ENCODE results near the gene BGN. TPM values are rescaled to one million over a fixed set of nuclear protein-coding genes. Genes with fewer than 3 reads are reported as not detected.

BGN gene
- polyA plus RNA-seq, 1 donor, result 101 TPM

GRCh38 chrX:153485396-153486080 is 9.2 kb upstream of the BGN start:
- DNase-seq, result no peak

GRCh38 chrX:153486171-153486570 is 8.6 kb upstream of the BGN start:
- DNase-seq, result no peak

DNA sequence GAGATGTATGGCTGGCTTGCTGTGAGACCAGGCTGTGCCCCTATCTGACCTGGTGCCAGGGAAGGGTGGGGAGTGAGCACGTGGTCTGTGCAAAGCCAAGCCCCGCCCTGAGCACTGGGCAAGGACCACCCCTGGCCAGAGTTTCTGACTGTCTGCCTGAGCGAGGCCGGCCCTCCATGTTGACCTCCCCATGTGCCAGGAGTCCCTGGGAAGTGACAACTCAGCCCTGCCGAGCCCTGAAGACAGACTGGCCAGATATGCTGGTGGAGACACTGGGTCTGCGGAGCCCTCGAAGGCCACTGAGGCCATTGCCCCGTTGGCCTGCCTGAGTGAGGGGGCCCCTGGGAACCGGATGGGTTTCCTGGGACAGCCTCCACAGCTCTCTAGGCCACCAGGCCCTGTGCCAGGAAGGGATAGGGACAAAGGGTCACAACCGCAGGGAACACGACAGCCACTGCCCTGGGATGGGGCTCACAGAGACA is 7.1 kb upstream of the BGN start:
- DNase-seq, result no peak

DNA sequence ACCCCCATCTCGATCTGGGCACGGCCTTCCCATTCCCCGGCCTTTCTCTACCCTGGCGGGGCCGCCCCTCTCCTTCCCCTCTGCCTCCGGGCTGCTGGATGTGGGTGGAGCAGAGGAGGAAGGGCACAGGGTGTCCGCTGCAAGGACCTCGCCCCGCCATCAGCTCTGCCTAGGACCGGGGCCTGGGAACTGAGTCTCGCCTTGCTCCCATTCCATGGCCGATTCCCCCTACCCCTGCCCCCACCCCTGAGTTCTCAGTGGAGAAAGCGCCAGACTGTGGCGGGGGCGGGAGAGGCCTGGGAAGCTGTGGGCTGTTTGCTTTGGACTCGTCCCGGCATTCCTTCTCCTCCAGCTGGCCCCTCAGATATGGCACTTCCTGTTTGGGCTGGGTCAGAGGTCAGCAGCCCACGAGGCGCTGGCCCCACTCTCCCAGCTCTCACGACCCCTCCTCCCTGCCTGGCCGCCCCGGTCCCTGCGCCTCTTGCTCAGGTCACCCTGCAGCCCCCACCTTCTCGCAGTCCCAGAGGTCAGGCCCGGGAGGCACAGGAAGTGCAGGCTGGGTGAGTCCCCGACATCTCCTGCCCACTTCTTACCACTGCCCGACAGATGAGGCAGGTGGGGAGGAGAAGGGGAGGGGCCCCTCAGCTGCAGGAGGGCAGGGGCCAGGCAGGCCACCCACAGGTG is 6.4 kb upstream of the BGN start:
- DNase-seq, result no peak

- DNase-seq, result no peak
Observed at GRCh38 chrX:153490217-153490930, 4.4 kb upstream of the BGN start.

GRCh38 chrX:153491351-153491914 is 3.3 kb upstream of the BGN start:
- DNase-seq, result no peak

GRCh38 chrX:153491918-153492317 is 2.9 kb upstream of the BGN start:
- no peak for DNase-seq

DNA sequence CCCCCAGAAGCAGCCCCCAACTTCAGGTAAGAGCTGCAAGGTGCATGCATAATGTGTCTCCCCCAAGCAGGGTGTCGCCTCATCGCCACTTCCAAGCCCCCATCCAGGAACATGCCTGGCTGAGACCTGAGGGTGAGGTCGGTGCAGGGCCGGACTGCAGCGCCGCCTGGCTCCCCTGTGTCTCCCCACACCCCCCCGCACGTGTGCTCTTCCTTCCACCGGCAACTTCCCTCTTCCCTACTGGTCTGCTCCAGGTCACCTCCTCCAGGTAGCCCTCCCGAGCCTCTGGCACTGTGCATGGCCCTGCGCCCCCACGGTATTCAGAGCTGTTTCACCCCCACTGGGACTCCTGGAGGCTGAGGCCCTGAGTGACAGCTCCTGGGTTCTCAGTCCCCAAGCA is 2.2 kb upstream of the BGN start:
- DNase-seq, result no peak

GRCh38 chrX:153493085-153493484 is 1.7 kb upstream of the BGN start:
- no peak for DNase-seq

- DNase-seq, result no peak
Observed at GRCh38 chrX:153494061-153494460, 719 bp upstream of the BGN start.

DNA sequence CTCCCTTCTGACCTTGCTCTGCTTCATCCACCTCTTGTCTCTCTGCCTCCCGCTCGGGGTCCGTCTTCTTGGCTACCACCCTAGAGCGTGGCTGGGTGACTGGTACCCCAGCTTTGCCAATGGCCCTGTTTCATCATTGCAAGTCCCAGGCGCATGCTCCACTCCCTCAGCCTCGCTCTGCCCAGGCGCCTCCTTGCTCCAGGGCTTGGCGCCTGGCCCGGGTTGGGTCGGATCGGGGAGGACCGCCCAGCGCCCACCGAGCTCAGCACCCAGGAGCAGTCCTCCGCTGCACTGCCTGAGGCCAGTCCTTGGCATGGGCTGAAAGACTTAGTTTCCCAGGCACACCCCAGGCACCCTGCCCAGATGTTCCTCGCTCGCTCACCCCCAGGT is 577 bp downstream of the BGN start:
- no peak for DNase-seq

GRCh38 chrX:153495903-153496589 is 1.3 kb downstream of the BGN start:
- DNase-seq, result no peak

DNA sequence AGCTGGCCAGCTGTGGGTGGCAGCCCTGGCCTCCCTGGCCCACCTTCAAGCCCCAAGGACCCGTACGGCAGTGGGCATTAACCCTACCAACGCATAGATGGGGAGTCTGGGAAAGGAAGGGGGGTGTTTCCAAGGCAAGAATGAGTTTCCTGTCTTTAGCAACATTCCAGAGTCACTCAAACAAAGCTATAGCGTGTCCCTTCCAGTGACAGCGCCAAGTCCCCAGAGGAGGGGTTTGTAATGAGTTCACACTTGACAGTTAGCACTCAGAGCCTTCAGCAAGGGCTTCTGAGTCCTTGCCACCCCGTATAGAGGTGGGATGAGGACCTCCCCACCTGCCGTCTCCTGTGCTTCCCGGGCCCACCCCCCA is 1.8 kb downstream of the BGN start:
- no peak for DNase-seq

GRCh38 chrX:153498453-153498852 is 3.7 kb downstream of the BGN start:
- no peak for DNase-seq

- DNase-seq, result no peak
Observed at GRCh38 chrX:153499341-153499740, 4.6 kb downstream of the BGN start.

- no peak for DNase-seq
Observed at GRCh38 chrX:153499876-153500275, 5.1 kb downstream of the BGN start.

GRCh38 chrX:153500676-153501280 is 6.0 kb downstream of the BGN start:
- DNase-seq, result no peak

- no peak for DNase-seq
Observed at GRCh38 chrX:153501530-153501929, 6.8 kb downstream of the BGN start.

DNA sequence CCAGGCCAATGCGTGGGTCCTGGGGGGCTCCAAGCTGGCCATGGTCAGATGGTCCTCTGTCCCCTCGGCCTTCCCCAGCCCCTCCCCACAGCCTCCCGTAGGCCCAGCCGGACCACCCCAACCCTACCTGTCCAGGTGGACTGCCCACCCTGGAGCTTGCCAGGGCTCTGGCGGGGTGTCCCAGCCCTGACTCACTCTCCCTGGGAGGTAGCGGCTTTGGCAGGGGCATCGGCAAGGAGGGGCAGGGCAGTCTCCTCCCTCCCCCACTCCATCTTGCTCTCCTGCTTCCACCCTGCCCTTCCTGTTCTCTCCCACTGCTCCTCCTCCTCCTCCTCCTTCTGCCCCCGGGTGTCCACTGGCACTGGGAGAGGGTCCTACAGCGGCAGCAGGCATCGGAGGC is 7.4 kb downstream of the BGN start:
- no peak for DNase-seq

DNA sequence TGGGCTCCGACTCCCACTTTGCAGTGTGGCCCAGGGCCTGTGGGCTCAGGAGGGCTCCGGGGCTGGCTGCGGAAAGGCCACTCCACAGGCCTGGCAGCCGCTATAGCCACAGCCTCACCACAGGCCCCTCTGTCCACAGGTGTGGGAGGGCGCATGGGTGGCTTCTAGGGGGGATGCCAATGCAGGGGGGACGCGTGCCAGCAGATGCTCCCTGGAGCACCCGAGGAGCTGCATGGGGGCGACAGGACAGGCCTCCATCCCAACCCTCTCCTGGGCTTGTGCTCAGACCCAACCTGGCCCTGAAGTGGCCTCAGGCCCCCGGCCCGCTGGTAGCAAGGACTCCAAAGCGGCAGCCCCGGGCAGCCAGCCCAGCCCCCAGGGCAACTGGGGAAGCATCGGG is 8.0 kb downstream of the BGN start:
- no peak for DNase-seq

GRCh38 chrX:153504445-153505016 is 9.8 kb downstream of the BGN start:
- DNase-seq, result no peak

DNA sequence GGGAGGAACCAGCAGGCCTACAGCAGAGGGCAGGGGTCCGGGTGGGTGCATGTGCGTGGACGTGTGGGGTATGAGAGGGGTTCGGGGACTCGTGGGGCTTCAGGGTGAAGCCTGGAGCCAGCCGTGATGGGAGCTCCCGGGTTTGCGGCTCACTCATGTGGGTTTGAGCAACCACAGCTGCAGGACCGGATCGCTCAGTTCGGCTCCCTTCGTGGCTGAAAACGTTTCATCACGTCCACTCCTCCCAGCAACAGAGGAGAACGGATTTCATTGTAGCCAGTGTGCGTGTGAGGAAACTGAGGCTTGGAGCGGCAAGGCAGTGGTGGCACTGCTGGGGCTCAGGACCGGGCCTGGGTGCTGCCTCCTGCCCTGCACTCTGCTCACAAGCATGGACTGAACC is 10.6 kb downstream of the BGN start:
- no peak for DNase-seq
